ENCODE results near the gene C14orf93.
"Not testable (repeated sequence)": the region's sequence is repeated elsewhere in the genome, so short reads cannot be mapped to it uniquely, and the experiment has no call there.

C14orf93 gene

DNA sequence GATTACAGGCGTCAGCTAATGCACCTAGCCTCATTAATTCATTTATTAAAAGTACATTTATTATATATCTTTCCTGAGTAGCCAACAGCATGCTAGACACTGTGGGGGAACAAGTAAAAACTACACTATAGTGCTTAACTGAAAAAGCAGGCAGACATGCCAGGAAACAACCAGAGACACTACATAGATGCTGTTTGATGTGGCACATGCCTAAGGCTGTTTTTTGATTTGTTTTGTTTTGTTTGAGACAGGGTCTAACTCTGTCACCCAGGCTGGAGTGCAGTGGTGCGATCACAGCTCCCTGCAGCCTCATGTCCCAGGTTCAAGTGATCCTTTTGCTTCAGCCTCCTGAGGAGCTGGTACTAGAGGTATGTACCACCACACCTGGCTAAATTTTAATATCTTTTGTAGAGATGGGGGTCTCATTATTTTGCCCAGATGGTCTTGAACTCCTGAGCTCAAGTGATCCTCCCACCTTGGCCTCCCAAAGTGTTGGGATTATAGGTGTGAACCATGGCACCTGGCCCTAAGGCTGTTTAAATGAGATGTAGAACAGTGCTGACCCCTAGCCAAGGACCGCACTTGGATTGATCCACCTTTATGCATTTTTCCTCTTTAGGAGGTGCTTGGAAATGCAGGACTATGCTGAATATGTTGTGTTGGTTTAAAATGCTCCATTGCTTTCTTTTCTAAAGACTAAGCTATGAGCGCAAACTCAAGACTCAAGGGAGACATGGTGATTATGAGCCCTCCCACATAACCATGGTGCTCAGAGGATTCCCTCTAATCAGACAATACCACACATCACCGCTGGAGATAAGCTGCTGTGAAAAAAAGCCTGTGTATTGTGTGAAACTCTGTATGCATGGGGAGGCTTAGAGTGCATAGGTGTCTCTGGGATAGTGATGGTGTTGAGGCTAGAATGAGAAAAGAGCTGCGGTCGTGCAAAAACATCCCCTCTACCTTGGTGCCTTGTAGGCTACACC is 10.5 kb upstream of the C14orf93 start:
- DNase-seq: no peak

DNA sequence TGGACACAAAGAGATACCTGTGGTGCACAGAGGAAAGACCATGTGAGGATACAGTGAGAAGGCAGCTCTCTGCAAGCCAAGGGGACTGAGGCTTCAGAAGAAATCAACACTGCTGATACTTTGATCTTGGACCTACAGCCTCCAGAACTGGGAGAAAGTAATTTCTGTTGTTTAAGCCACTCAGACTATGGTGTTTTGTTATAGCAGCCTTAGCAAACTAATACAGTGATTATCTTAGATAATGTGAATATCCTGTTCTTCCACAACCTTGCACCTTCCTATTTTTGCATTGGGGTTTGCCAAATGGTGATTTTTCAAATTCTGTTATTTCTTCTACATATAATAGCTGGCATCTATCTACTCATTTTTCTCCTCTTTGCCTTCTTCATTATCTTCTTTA is 8.2 kb upstream of the C14orf93 start:
- DNase-seq: no peak

DNA sequence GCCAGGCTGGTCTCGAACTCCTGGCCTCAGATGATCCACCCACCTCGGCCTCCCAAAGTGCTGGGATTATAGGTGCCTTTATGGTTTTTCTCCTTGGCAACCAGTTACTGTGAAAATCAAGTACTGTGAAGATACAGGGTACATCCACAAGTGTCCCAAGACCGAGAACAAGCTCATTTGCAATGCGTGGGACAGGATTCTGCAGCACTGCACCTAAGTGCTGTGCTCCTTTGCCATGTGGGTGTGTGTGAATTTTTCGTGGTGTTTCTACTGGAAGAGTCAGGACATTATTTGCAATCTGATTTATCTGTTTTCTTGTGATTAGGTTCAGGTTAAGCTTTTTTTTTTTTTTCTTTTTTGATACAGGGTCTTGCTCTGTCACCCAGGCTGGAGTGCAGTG is 7.1 kb upstream of the C14orf93 start:
- DNase-seq: no peak

DNA sequence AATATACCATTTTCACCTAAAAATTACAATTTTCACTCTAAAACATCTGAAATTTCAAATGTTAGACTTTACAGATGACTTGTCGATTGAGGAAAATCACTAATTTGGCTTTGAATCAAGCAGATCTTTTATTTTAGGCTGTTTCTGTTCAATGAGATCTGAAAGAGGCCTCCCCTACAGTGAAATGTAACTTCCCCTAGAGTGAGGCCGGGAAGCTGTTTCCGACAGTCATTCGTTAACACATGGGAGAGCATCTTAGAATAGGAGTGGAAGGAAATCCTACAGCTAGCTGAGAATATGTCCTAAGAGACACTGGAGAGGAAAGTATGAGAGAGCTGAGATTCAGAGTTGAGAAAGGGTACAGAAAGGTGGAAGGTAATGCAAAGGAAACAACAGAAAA is 5.7 kb upstream of the C14orf93 start:
- no peak for DNase-seq

DNA sequence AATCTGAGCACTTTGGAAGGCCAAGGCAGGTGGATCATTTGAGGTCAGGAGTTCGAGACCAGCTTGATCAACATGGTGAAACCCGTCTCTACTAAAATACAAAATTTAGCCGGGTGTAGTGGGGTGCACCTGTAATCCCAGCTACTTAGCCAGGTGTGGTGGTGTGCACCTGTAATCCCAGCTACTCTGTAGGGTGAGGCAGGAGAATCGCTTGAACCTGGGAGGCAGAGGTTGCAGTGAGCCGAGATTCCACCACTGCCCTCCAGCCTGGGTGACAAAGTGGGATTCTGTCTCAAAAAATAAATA is 3.8 kb upstream of the C14orf93 start:
- not testable (repeated sequence) for DNase-seq

DNA sequence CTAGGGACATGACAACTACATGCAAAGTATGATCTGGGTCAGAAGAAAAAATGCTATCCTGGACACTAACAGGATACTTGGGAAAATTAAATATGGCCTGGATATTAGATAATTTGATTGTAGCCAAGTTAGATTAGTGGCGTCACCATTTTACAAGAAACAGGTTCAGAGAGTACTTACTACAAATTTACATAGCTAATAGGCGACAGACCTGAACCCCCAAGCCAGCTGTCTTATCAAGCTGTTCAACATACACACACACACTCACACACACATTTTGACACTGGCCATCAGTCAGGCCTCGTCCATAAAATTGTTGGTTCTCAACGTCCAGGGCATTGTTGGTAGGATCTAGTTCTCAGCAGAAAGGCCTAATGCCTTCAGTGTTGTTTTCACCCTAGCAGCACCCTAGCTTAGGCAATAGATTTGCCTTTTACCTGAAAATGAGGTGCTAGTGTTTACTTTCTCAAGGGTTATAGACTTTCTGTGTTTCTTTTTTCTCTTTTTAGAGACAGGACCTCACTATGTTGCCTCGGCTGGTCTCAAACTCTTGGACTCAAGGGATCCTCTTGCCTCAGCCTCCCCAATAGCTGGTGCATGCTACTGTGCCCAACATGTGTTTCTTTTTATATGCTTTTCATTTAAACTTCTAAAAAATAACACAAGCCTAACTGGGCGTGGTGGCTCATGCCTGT is 3.3 kb upstream of the C14orf93 start:
- DNase-seq: no peak

DNA sequence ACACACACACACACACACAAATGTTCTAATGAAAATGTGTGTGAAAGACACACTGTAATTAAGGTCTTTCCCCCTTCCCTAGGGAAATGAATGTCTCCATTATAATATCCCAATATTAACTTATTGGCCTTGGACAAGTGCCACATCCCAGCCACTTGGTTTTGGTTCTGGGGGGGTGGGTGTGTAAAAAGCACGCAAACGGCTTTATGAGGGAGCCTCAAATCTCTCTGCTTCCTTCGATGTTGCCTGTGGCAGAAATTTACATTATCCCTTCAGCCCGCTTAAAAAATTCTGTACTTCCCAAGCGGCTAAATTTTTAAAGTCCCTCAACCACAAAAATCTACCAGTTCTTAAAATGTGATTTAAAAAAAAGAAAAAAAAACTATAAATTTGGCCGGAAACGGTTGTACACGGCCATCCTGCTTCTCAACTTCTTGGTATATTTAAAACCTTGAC is 432 bp downstream of the C14orf93 start:
- no peak for DNase-seq

DNA sequence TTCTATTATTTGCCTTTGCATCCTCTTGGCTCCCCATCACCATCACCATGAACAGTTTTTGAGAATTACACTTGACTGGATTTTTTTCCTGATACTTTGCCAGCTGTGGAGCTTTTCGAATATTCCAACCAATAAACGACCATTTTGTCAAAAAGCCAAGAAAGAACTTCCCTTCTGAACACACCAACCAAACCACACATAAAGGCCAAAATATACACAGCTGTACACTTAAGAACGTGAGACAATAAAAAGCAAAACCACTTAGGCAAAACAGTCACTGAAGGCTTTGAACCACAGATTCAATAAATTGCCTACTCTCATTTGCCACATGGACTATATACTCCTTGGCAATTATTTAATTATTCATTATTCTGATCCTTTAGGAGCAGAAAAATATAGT is 1.1 kb downstream of the C14orf93 start:
- peak; percentile 21 to 71 for DNase-seq

DNA sequence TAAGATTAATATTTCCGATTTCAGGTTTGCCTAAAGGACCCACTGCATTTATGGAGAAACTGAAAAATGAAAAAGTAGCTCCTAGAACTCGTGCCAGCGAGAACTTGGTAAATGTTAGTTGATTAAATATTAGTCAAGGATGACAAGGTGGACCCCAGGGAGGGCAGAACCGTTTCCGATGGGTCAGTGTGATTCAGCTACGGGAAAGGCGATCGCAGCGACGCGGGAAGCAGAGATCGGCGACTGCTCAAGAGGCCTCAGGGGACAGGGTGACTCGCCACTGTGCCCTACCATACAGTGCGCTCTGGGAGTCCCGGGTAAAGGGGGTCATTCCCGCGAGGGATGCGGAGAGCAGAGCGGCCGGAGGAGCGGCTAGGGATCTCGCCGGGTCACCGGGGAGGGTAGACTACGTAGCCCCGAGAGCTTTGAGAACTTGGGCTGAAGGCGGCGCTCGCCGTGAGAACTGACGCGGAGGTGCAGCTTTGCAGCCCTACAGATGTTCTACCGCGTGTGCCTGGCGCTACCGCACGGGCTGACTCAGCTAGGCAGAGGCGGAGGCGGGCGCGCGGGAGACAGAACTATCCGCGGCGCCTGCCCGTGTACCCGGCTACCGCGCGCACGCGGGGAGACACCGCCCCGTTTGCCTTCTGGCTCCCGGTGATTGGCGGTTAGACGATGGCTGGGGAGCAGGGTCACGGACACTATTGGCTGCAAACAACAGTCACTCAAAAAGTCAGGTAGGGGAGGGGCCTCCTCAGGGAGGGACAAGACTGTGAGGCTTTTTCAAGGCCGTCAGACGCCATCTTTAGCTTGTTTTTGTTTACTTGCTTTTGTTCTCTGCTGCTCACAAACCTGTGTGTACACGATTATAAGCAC is 3.2 kb downstream of the C14orf93 start:
- peak; percentile 98 to 99 for DNase-seq

DNA sequence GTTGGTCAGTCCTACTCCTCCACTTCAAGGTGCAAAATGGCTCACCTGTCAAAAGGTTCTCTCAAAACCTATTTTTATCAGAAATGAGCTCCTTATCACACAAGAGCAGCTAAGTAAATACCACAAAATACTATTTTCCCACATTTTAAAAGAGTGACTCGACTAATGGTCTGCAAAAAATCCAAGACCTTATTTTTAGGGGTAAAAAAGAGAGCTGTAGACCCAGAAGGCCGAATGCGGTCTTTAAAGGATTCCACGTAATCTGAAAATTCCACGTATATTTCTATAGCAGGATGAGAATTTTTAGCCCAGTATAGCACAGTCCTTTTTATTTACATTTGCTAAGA is 3.8 kb downstream of the C14orf93 start:
- no peak for DNase-seq

DNA sequence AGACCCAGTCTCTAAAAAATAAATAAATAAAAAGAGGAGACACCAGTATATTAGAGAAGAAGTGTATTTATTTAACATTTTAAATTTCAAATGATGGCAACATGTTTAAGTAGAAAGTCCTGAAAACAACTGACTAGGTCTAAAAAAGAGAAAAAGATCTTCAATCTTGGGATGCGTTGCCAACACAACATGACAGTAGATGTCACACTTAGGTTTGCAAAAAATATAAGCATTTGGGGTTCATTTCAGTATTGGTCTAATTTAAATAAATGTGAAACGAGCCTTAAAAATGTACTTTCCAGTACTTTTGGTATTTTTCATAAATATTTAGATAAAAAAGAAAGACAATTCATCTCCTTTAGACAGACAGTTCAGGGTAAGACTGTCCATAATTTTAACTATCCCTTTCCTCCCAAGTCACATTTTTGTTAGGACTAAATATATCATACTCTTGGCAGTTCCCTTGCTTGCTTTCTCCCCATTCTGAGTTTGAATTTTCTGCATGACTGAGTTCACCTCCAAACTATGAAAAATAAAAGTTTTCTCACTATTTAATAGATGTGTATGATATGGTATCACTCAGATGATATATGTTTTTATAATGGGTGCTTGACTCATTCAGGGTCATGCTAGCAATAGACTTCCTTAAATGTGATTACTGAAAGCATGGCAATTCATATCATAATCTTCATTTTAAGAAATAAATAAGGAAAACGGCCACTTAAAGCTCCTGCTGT is 4.3 kb downstream of the C14orf93 start:
- no peak for DNase-seq

DNA sequence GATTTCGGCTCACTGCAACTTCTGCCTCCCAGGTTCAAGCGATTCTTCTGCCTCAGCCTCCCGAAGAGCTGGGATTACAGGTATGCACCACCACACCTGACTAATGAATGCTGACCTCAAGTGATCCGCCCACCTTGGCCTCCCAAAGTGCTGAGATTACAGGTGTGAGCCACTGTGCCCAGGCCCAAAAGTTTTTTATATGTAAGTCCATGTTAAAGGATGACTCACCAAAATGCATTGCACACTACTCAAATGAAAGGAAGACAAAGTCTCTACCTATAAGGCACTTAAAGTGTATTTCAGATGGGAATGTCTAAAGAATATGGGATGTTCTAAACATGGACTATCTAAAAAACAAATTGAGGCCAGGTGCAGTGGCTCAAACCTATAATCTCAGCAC is 5.7 kb downstream of the C14orf93 start:
- DNase-seq: not testable (repeated sequence)

DNA sequence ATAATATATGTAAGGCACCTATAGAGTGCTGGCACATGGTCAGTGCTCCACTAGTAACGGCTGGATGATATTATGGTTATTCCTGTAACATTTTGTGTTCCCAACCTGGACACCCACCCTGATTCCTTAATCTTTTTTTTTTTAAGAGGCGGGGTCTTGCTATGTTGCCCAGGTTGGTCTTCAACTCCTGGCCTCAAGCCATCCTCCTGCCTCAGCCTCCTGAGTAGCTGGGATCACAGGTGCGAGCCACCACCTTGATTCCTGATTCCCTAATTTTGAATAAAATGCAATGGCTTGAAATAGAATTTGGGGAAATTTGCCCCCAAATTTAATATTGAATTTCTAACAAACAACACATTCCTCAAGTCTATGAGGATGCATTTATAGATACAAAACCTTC is 7.4 kb downstream of the C14orf93 start:
- no peak for DNase-seq

DNA sequence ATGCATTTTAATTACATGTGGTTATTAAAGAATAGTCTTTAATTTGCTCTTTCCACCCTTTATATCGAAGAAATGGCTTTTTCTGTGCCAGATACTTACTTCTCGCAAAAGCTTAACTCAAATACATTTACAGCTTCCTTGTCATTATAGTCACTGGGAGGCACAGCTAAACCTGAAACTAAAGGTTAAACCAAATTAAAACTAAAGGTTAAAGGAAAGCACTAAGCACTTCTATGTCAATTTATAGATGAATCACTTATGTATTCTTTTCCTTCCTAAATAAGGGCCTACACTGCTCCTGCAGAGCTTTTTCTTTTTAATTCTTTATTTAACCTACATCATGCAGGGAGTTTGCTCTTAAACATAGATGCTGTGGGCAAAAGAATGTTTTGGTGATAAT is 9.1 kb downstream of the C14orf93 start:
- no peak for DNase-seq

DNA sequence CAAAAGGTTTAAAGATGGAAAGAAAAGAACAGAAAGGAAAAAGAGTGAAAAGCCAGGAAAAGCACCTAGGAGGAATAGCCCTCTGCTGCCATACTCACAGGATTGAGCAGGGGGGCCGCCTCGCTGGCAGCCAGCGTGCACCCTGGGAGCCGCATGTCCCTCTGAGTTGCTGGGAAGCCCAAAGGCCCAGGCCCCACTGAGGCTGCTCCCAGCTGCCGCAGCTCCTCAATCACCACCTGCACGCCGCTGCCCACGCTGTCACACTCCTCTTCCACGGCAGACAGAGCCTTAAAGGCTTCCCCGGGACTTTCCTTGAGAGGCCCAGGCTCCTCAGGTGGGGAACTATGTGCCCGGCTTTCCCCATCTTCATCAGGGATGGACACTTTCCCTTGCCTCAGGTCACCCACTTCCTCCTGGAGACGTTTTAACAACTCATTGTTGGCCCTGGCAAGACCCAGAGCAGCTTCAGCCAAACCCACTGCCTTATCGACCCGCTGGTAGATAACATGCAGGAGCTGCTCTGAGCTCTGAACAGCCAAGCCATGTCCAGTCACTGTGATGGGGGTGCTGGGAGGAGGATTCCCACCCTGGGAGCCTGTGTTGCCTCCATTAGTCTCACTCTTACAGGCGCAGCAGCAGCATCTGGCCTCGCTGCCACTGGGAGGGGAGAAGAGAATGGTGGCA is 11.5 kb downstream of the C14orf93 start:
- DNase-seq: no peak

DNA sequence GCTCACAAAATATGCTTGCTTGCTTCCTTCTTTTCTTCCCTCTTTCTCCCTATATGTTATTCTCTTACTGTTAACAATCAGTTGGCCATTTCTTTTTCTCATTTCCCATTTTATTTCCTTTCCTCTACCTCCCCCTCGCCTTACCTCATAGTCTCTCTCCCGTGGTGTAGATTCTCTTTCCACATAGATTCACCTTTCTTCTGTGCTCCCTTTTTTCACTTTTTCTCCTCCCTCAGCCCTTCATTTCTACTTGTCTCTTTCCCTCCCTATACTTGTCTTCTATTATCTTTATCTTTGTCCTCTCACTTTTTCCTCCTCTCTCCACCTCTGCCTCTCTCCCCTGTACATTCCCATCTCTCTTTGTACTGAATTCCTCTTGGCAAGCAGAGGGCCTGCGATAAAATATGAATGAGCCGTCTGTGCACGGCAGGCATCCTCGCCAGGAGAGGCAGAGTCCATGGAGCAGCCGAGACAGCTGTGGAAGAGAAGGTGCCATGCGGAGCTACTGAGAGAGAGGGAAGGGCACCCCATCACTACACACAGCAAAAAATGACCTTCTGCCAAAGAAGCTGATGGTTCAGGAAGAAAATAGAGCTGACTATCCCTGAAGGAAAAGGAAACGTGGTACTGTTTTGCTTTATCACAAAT is 12.1 kb downstream of the C14orf93 start:
- peak in 1 of 2 experiments; percentile 49 for DNase-seq

DNA sequence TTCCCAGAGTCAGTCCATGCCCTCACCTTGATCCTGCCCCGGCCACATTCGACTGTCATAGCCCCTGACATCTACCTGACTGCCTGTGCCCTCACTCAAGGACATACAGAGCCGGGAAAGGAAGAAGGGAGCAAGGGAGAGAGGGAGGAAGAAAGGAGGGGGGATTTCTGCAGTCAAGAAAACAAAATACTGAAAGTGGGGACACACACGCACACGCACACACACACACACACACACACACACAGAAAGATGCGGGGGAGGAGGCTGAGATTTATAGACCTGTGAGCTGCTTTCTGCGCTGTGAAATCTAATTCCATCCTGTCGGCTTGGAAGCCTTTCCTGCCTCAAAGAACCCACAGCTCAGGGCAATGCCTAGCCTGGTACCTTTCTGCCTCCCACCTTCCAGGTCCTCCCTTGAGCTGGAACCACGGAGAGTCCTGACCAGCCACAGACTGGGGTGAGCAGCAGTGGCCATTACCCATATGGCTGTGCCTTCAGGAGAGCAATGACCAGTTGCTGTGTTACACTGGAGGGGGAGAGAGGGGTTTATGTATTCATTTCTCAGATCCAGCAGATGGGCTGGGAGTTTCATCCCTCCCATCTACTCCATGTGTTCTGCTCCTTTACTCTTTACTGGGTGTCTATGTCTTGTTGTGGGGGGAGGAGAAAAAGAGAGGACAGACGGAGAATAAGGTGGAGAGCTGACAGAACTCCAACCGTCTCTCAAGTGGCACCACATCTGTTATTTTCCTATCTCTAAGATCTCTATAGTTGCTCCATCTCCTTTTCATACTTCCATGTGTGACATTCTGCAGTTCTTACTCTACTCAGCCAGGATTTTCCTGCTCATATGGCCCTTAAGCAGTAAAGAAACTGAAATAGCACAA is 12.9 kb downstream of the C14orf93 start:
- DNase-seq: peak in 1 of 2 experiments; percentile 42

DNA sequence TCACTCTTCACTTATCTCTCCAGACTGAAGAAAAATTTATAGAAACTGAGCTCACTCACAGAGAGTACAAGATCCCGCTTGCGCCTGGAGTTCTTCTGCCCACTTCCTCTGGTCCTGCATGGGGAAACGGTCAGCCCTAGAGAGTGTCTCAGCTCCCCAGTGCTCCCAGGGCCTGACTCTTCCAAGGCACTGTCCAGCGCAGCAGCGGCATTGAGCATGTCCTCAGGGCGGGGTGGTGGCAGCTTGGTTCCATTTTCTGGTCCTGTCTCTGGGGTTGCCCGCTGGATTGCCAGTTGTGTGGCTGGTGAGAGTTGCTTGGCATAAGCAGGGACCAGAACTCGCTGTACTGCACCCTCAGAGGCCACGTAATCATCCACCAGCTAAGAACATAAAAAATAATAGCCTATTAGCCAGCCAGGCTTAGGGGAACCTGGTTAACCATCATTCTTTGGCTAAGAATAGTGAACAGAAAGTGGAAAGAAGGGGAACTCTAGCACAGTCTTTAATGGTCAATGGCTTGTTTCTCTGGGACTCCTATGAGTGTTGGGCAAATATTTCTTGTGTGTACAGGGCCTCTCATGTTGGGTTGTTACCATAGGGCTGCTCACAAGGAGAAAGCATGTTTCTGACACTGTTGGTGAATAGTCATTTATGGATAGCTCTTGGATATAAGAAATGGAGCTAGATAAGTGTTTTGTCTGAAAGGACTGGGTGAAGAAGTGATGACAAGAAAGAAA is 13.9 kb downstream of the C14orf93 start:
- DNase-seq: no peak

DNA sequence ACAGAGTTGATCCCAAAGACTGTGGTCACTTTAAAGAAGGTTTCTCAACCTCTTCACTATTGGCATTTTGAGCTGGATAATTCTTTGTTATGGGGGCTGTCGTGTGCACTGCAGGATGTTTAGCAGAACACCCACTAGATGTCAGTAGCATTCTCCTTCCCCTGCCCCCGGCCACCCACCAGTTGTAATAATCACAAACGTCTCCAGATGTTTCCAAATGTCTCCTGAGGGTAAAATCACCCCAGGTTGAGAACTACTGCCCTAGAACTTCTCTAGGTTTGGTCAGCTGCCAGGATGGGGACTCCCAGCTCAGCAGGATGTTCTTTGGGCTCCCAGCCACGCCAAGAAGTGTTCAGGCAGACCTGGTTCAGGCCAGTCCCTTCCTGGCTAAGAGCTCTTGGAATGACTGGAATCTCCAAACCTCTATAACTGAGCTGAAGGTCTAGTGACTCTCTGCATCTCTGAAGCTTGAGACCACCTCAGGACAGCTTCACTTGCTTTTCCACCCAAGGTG is 15.1 kb downstream of the C14orf93 start:
- DNase-seq: peak in 1 of 2 experiments; percentile 57

Measured in NCI-H446 (cell line).